Stimulated activated effector memory CD8-positive, alpha-beta T cell treated with anti-CD3 and anti-CD28 coated beads, Interleukin-12 subunit alpha, Interleukin-12 subunit beta, amount 100 ng/mL, for 72 hours (primary cell): ENCODE results near the gene ZSCAN2.
"Not testable (repeated sequence)": the region's sequence is repeated elsewhere in the genome, so short reads cannot be mapped to it uniquely, and the experiment has no call there.

Source experiments
- ATAC-seq: fragments of 150-1000 bp; cut with Tn5 transposase; 2 replicates; pipeline ENCODE4 v1.10.0; 2021
- DNase-seq, 2 donors: peaks; one replicate each; pipeline ENCODE4 v3.0.0; 2021 to 2022; ENCODE audit warnings: low spot score in 2 of 2
- H3K27ac Mint-ChIP-seq: one replicate; pipeline ENCODE4 v1.8.0; 2022; ENCODE audit warnings: mild to moderate bottlenecking, mixed read lengths
- H3K36me3 Mint-ChIP-seq: one replicate; pipeline ENCODE4 v1.8.0; 2022; ENCODE audit warnings: mild to moderate bottlenecking, mixed read lengths
- H3K4me1 Mint-ChIP-seq: one replicate; pipeline ENCODE4 v1.8.0; 2022; ENCODE audit warnings: mixed read lengths
- H3K4me3 Mint-ChIP-seq: one replicate; pipeline ENCODE4 v1.8.0; 2022; ENCODE audit warnings: mild to moderate bottlenecking, mixed read lengths
- H3K9me3 Mint-ChIP-seq: one replicate; pipeline ENCODE4 v1.8.0; 2022; ENCODE audit warnings: mixed read lengths

ZSCAN2 gene

GRCh38 chr15:84608707-84609284 lies 8.0 kb downstream of the ZSCAN2 start:
- DNase-seq (no peak), ATAC-seq (no peak)
- Mint-ChIP-seq H3K4me1 (peaks cover 61% of the 10 kb centered on the region), H3K4me3 (no peak overlapping the region), H3K9me3 (no peaks in the 10 kb centered on the region), H3K36me3 (peaks cover 50% of the 10 kb centered on the region), H3K27ac (peak overlapping the region; percentile 79)

DNA sequence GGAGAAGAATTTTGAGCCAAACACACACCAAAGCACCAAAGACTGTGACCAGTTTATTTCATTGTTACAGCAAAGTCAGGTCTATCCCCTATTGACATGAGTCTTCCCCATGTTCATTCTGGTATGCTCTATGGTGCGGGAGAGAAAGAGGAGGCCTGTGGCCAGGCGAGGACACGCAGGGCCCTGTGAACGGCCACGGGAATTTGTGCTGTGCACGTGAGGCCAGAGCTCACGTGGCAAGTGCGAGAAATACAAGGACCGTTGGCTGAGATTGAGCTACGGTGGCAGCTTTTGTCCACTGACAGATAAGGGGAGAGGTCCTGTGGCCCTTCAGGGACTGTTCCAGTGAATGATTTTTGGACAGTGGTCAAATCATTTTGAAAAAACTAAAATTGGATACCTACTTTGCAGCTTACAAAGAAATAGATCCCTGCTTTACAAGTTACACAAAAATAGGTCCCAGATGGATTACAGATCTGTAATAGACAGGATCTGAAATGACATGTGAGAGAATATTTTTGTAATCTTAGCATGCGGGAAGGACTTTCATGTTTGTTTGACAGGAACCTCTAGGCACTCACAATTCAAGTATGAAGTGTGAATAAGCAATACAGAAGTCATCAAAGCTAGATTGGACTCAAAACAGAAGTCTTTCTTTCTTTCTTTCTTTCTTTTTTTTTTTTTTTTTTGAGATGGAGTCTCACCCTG lies 9.2 kb downstream of the ZSCAN2 start:
- no peaks in the 10 kb centered on the region for H3K9me3 Mint-ChIP-seq
- H3K36me3 Mint-ChIP-seq, result peaks cover 39% of the 10 kb centered on the region
- H3K27ac Mint-ChIP-seq, result peak overlapping the region; percentile 79
- H3K4me1 Mint-ChIP-seq, result peaks cover 50% of the 10 kb centered on the region
- ATAC-seq (no peak), DNase-seq (no peak)
- no peak overlapping the region for H3K4me3 Mint-ChIP-seq

DNA sequence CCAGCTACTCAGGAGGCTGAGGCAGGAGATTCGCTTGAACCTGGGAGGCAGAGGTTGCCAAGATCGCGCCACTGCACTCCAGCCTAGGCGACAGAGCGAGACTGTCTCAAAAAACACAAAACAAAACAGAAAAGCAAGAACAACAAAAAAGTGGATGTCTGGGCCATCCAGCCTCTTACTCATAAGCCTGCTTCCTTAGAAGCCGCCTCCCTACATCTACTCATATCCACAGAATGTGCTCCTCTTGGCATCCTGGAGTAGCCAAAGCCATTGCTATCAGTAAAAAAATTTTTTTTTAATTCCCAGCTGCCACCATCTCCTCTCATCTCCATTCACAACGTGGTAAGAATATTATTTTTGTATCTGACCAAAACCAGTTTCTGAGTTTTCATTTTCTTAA lies 10.8 kb downstream of the ZSCAN2 start:
- Mint-ChIP-seq H3K9me3 (no peaks in the 10 kb centered on the region), H3K36me3 (peaks cover 26% of the 10 kb centered on the region), H3K4me3 (no peak overlapping the region), H3K27ac (no peak overlapping the region), H3K4me1 (peaks cover 34% of the 10 kb centered on the region)
- DNase-seq (no peak), ATAC-seq (no peak)

GRCh38 chr15:84616235-84616634 lies 15.4 kb downstream of the ZSCAN2 start:
- H3K4me3 Mint-ChIP-seq, result no peak overlapping the region
- peaks cover 3% of the 10 kb centered on the region for H3K9me3 Mint-ChIP-seq
- H3K27ac Mint-ChIP-seq, result peak overlapping the region; percentile 52
- peaks cover 17% of the 10 kb centered on the region for H3K4me1 Mint-ChIP-seq
- DNase-seq (no peak), ATAC-seq (no peak)
- peaks cover 21% of the 10 kb centered on the region for H3K36me3 Mint-ChIP-seq

DNA sequence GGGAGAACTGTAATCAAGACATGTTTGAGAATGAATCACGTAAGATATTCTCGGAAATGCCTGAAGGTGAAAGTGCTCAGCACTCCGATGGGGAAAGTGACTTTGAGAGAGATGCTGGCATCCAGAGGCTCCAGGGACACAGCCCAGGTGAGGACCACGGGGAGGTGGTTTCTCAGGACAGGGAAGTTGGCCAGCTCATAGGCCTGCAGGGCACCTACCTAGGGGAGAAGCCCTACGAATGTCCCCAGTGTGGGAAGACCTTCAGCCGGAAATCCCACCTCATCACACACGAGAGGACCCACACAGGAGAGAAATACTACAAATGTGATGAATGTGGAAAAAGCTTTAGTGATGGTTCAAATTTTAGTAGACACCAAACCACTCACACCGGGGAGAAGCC lies 19.8 kb downstream of the ZSCAN2 start:
- Mint-ChIP-seq H3K4me3 (no peak overlapping the region), H3K36me3 (peaks cover 44% of the 10 kb centered on the region), H3K27ac (no peak overlapping the region), H3K9me3 (peaks cover 3% of the 10 kb centered on the region), H3K4me1 (peaks cover 15% of the 10 kb centered on the region)
- ATAC-seq (no peak), DNase-seq (no peak)

DNA sequence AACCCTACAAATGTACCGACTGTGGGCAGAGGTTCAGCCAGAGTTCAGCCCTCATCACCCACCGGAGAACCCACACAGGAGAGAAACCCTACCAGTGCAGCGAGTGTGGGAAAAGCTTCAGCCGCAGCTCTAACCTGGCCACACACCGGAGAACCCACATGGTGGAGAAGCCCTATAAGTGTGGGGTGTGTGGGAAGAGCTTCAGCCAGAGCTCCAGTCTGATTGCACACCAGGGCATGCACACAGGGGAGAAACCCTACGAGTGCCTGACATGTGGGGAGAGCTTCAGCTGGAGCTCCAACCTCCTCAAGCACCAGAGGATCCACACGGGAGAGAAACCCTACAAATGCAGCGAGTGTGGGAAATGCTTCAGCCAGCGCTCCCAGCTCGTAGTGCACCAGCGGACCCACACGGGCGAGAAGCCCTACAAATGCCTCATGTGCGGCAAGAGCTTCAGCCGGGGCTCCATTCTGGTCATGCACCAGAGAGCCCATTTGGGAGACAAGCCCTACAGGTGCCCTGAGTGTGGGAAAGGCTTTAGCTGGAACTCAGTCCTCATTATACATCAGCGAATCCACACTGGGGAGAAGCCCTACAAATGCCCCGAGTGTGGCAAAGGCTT lies 20.7 kb downstream of the ZSCAN2 start:
- Mint-ChIP-seq H3K4me1 (peaks cover 15% of the 10 kb centered on the region), H3K27ac (no peak overlapping the region), H3K36me3 (peaks cover 46% of the 10 kb centered on the region), H3K4me3 (no peak overlapping the region), H3K9me3 (peaks cover 3% of the 10 kb centered on the region)
- DNase-seq, result no peak
- no peak for ATAC-seq

GRCh38 chr15:84624359-84624758 lies 23.6 kb downstream of the ZSCAN2 start:
- DNase-seq, result no peak
- H3K27ac Mint-ChIP-seq, result peak overlapping the region; percentile 60
- peaks cover 3% of the 10 kb centered on the region for H3K9me3 Mint-ChIP-seq
- H3K4me3 Mint-ChIP-seq, result no peak overlapping the region
- peaks cover 15% of the 10 kb centered on the region for H3K4me1 Mint-ChIP-seq
- peaks cover 46% of the 10 kb centered on the region for H3K36me3 Mint-ChIP-seq
- no peak for ATAC-seq

GRCh38 chr15:84625123-84625522 lies 24.3 kb downstream of the ZSCAN2 start:
- ATAC-seq (no peak), DNase-seq (no peak)
- peak overlapping the region; percentile 60 for H3K27ac Mint-ChIP-seq
- H3K4me3 Mint-ChIP-seq, result no peak overlapping the region
- peaks cover 8% of the 10 kb centered on the region for H3K4me1 Mint-ChIP-seq
- H3K9me3 Mint-ChIP-seq, result peaks cover 3% of the 10 kb centered on the region
- H3K36me3 Mint-ChIP-seq, result peaks cover 45% of the 10 kb centered on the region

GRCh38 chr15:84629033-84629432 lies 28.2 kb downstream of the ZSCAN2 start:
- no peak overlapping the region for H3K4me3 Mint-ChIP-seq
- ATAC-seq, result no peak
- H3K4me1 Mint-ChIP-seq, result peaks cover 26% of the 10 kb centered on the region
- DNase-seq, result no peak
- H3K27ac Mint-ChIP-seq, result no peak overlapping the region
- no peaks in the 10 kb centered on the region for H3K9me3 Mint-ChIP-seq
- peaks cover 35% of the 10 kb centered on the region for H3K36me3 Mint-ChIP-seq

GRCh38 chr15:84631706-84632272 lies 31.0 kb downstream of the ZSCAN2 start:
- Mint-ChIP-seq H3K4me3 (peak overlapping the region; percentile 87), H3K4me1 (peaks cover 30% of the 10 kb centered on the region), H3K36me3 (peaks cover 47% of the 10 kb centered on the region), H3K27ac (peak overlapping the region; percentile 90), H3K9me3 (no peaks in the 10 kb centered on the region)
- peak in 1 of 2 donors; percentile 57 for DNase-seq
- no peak for ATAC-seq

- Mint-ChIP-seq H3K9me3 (no peaks in the 10 kb centered on the region), H3K4me3 (peak overlapping the region; percentile 87), H3K27ac (peak overlapping the region; percentile 94), H3K36me3 (peaks cover 65% of the 10 kb centered on the region), H3K4me1 (peaks cover 37% of the 10 kb centered on the region)
- peak; percentile 63 to 84 for DNase-seq
- peak; percentile 79 for ATAC-seq
Measured at GRCh38 chr15:84633311-84634227, 32.8 kb downstream of the ZSCAN2 start.

- DNase-seq, result no peak
- Mint-ChIP-seq H3K4me3 (peak overlapping the region; percentile 87), H3K9me3 (no peaks in the 10 kb centered on the region), H3K36me3 (peaks cover 73% of the 10 kb centered on the region), H3K4me1 (peaks cover 37% of the 10 kb centered on the region), H3K27ac (peak overlapping the region; percentile 94)
- ATAC-seq, result no peak
Measured at GRCh38 chr15:84634228-84634837, 33.5 kb downstream of the ZSCAN2 start.

DNA sequence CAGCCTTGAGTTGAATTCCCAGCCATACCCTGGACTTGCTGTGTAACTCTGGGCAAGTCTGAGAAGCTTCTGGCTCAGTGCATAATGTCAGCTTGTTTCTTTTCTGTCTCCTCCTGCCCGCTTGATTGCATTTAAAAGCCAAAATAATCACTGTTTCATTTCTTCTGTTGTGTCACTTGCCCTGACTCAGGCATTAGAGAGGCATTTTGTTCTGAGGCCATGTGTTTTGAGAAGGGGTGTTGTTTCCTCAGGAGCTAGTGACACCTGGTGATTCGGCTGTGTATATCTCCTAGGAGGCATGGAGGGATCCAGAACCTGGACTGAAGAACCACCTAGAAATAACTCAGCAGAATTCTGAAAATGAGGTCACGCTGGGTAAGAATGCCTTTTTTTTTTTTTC lies 37.3 kb downstream of the ZSCAN2 start:
- Mint-ChIP-seq H3K4me3 (no peak overlapping the region), H3K9me3 (no peaks in the 10 kb centered on the region), H3K27ac (no peak overlapping the region), H3K36me3 (peaks cover 93% of the 10 kb centered on the region), H3K4me1 (peaks cover 27% of the 10 kb centered on the region)
- DNase-seq (no peak), ATAC-seq (no peak)

DNA sequence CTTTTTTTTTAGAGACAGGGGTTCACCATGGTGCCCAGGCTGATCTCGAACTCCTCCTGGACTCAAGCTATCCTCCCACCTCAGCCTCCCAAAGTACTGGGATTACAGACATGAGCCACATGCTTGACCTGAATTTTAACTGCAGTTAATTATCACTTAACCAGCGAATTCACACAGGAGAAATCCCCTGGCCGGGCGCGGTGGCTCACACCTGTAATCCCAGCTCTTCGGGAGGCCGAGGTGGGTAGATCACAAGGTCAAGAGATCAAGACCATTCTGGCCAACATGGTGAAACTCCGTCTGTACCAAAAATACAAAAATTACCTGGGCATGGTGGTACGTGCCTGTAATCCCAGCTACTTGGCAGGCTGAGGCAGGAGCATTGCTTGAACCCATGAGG lies 41.1 kb downstream of the ZSCAN2 start:
- peaks cover 100% of the 10 kb centered on the region for H3K36me3 Mint-ChIP-seq
- not testable (repeated sequence) for DNase-seq, H3K9me3 Mint-ChIP-seq, ATAC-seq, H3K4me3 Mint-ChIP-seq, H3K27ac Mint-ChIP-seq
- peaks cover 22% of the 10 kb centered on the region for H3K4me1 Mint-ChIP-seq
